HG02852 (cell line): ENCODE measurements around the gene SHMT1.
"Not testable (repeated sequence)": the region's sequence is repeated elsewhere in the genome, so short reads cannot be mapped to it uniquely, and the experiment has no call there.

Source experiments
- ATAC-seq: cut with Tn5 transposase; IDR thresholded peaks from one replicate; pipeline ENCODE4 v1.9.1; 2021; ENCODE audit warnings: mild to moderate bottlenecking, moderate library complexity; ENCODE audit not compliant: unreplicated experiment

Gene SHMT1

GRCh38 chr17:18300725-18301480 lies 62.4 kb downstream of the SHMT1 start:
- no peak for ATAC-seq

DNA sequence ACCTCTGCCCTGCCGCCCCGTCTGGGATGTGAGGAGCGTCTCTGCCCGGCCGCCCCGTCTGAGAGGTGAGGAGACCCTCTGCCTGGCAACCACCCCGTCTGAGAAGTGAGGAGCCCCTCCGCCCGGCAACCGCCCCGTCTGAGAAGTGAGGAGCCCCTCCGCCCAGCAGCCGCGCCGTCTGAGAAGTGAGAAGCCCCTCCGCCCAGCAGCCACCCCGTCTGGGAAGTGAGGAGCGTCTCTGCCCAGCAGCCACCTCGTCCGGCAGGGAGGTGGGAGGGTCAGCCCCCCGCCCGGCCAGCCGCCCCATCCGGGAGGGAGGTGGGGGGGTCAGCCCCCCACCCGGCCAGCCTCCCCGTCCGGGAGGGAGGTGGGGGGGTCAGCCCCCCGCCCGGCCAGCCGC lies 65.3 kb downstream of the SHMT1 start:
- ATAC-seq = not testable (repeated sequence)

DNA sequence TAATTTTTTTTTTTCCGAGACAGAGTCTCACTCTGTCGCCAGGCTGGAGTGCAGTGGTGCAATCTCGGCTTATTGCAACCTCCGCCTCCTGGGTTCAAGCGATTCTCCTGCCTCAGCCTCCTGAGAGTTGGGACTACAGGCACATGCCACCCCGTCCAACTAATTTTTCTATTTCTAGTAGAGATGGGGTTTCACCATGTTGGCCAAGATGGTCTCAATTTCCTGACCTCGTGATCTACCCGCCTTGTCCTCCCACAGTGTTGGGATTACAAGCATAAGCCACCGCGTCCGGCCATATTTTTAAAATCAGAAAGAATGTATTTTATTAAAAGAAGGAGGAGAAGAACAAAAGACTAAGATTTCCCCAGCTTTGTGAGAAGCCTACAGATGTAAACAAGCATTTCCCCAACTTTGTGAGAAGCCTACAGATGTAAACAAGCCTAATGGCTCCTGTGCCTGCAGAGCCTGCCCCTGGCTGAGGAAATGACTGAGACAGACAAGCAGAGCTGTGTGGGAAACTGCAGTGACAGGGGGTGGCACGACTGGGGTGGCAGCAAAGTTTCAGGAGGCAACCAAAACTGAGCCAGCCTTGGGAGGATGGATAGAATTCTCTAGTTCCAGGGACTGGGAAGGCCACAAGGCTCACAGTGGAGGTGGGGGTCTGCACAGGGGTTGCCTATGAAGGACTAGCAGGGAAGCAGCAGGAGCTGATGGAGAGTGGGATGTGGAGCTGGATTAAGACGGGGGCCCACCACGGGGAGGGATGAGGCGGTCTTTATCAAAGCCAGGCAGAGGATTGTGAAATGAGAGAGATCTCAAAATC lies 71.4 kb downstream of the SHMT1 start:
- ATAC-seq = no peak

DNA sequence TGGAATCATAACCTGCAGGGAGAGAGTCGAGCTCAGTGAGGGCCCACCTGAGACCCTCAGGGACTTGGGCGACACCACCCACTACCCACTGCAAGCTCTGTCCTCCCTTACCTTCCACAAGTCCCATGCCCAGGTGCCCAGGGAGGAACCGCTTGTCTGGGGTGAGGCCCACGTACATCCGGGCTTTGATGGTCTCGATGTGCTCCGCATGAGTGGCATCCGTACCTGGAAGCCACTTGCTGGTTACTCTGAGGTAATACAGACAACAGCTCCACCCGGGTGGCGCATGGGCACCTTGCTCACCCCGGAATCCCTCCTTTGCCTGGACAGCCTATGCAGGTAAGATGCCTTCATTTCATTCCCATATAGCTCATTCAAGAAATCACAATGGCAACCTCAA lies 78.1 kb downstream of the SHMT1 start:
- no peak for ATAC-seq

DNA sequence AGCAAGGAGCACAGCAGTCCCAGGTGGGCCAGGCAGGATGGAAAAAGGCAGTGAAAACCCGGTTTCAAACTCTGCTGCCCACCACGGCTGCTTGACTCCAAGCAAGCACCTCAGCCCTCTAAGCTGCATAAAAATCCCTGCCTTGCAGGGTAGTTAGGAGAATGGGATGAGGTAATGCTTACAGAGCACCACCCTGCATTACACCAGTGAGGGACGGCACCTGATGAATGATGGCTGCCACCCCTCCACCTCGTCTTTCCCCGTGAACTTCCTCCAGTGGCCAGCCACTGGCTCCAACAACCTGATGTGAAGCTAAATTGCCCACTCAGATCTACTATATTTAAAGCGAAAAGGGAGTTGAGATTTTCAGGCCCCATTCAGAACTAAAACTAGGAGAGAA lies 81.6 kb downstream of the SHMT1 start:
- no peak for ATAC-seq

DNA sequence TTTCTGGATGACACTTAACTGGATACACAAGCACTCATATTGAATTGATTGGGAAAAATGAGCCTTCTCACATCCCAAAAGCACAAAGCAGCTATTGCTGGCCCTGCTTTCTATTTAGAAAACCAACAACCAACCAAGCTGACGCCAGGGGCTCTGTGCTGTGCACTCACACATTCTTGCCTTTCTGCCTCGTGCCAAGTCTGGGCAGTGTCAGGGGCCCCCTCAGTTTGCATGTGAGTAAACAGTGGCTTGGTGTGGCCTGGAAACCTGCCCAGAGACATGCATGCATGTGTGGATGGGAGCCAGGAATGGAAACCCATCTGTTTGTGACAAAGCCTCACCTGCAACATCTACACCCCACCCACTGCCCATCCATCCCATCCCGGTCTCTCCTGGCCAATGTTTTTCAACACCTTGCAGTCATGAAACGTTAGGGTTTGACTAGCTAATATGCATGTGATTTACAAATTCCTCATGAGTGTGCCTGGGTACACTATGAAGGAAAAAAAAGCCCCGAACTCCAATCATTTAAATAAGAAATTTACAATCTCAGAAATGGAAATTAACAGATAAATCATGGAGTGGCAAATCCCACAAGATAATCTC lies 82.5 kb downstream of the SHMT1 start:
- no peak for ATAC-seq

DNA sequence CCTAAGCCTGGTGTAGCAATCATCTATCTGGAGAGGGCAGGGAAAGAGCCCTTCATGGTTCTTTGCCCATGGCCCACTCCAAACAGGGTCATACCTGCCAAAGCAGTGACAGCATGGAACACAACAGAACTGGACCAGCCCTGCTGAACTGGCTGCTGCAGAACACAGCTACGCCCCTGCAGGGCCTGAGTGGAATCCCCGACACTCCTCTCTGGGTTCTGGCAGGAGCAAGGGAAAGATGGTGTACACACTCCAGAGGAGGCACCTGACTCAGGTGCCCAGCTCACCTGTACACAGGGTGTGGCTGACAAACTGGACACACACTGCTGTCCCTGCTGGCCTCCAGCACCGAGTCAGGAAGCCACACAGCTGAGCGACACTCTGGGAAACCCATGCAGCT lies 83.1 kb downstream of the SHMT1 start:
- ATAC-seq = no peak

DNA sequence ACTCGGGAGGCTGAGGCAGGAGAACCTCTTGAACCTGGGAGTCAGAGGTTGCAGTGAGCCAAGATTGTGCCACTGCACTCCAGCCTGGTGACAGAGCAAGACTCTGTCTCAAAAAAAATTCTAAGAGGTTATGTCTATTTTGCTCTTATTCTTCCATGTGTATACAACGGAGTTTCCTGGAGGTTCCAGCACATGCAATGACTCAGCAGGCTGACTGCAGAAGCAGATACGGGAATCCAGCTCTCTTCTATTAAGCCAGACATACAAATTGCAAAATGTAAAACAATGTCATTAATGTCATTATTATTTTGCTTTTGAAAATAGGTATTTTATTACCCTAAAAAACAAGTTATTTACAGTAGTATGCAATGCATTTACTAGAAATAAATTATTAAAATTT lies 84.5 kb downstream of the SHMT1 start:
- no peak for ATAC-seq
